A673 (cell line): Measurements from ENCODE around the gene NPSR1. TPM values are rescaled to one million over a fixed set of nuclear protein-coding genes. Genes with fewer than 3 reads are reported as not detected.

ENCODE experiments used
- BruUV-seq: library from RNA; stranded (reverse); fragments of 400-500 nt; replicated peaks from 2 replicates; lab custom pipeline; 2021; lab: Mats Ljungman, UMichigan
- CTCF ChIA-PET: fragments of 300-600 bp; sonication (Branson Sonifier 250); formaldehyde crosslinking; loops from one replicate; lab custom pipeline; 2022; ENCODE audit warnings: antibody characterized with exemption; lab: Charles Lee
- POLR2A ChIA-PET: fragments of 300-600 bp; sonication (Branson Sonifier 250); formaldehyde crosslinking; loops from one replicate; lab custom pipeline; 2022; ENCODE audit warnings: antibody characterized with exemption; ENCODE audit not compliant: low non-redundant PET; lab: Charles Lee
- DNase-seq: peaks from one replicate; pipeline ENCODE4 v3.0.0-alpha.2; 2015; ENCODE audit warnings: low spot score
- H3K27ac ChIP-seq: fragments of 200-600 bp; sonication (generic); 2 replicates; pipeline ENCODE4 v1.5.1; 2016; ENCODE audit warnings: mixed run types, low read depth, mild to moderate bottlenecking, mixed read lengths, antibody characterized with exemption, low read length; ENCODE audit not compliant: poor library complexity, severe bottlenecking
- H3K27me3 ChIP-seq: fragments of 200-600 bp; sonication (generic); replicated peaks from 2 replicates; pipeline ENCODE4 v1.6.1; 2017; ENCODE audit warnings: mixed run types, low read depth, mild to moderate bottlenecking, mixed read lengths, antibody characterized with exemption, low read length; ENCODE audit not compliant: insufficient read depth, poor library complexity
- H3K36me3 ChIP-seq: fragments of 200-600 bp; sonication (generic); 2 replicates; pipeline ENCODE4 v1.6.1; 2016; ENCODE audit warnings: mixed run types, mild to moderate bottlenecking, mixed read lengths, antibody characterized with exemption, low read length; ENCODE audit not compliant: insufficient read depth, poor library complexity, severe bottlenecking
- H3K4me1 ChIP-seq: fragments of 200-600 bp; sonication (generic); 2 replicates; pipeline ENCODE4 v1.6.1; 2017; ENCODE audit warnings: mixed run types, mild to moderate bottlenecking, mixed read lengths, antibody characterized with exemption, low read length; ENCODE audit not compliant: insufficient read depth, poor library complexity, severe bottlenecking
- H3K4me3 ChIP-seq: fragments of 200-600 bp; sonication (generic); 2 replicates; pipeline ENCODE4 v1.5.1; 2016; ENCODE audit warnings: low read depth, mixed run types, mild to moderate bottlenecking, mixed read lengths, low read length; ENCODE audit not compliant: poor library complexity, severe bottlenecking
- H3K9me3 ChIP-seq: fragments of 200-600 bp; sonication (generic); 2 replicates; pipeline ENCODE4 v1.6.1; 2016; ENCODE audit warnings: mixed run types, low read depth, mild to moderate bottlenecking, mixed read lengths, antibody characterized with exemption, low read length; ENCODE audit not compliant: poor library complexity, severe bottlenecking
- CTCF ChIP-seq: fragments of 300-800, 200-600 bp; sonication (generic); conservative IDR thresholded peaks from 2 replicates; pipeline ENCODE4 v1.5.1; 2017; ENCODE audit warnings: low read depth, mild to moderate bottlenecking, antibody characterized with exemption, low read length, moderate library complexity, mixed read lengths
- EZH2 ChIP-seq: fragments of 200-600 bp; sonication (generic); IDR thresholded peaks from 2 replicates; pipeline ENCODE4 v1.6.1; 2017; ENCODE audit warnings: borderline replicate concordance, low read depth, mild to moderate bottlenecking, mixed read lengths, antibody characterized with exemption, low read length; ENCODE audit not compliant: poor library complexity, severe bottlenecking
- intact Hi-C: fragments of 100-400 bp; cut with micrococcal nuclease; formaldehyde crosslinking; loops from one replicate; pipeline ENCODE4 v1.10.0; 2022; ENCODE audit not compliant: unreplicated experiment
- total RNA-seq: library from RNA; stranded (reverse); gene quantifications from 2 replicates; pipeline ENCODE4 v1.2.3, GENCODE V29; 2021

Gene NPSR1
- total RNA-seq, 1 experiment from 2014 or later = not detected

GRCh38 chr7:34838329-34838728, 180.3 kb downstream of the NPSR1 start:
- Histone ChIP-seq H3K27me3 (no peaks in the 10 kb centered on the region), H3K4me3 (no peak overlapping the region), H3K36me3 (no peaks in the 10 kb centered on the region), H3K9me3 (no peaks in the 10 kb centered on the region), H3K4me1 (peaks cover 12% of the 10 kb centered on the region), H3K27ac (no peak overlapping the region)
- CTCF ChIA-PET = no interaction called here
- intact Hi-C loops = no loop called here
- TF ChIP-seq EZH2 = no peak
- no peak for TF ChIP-seq CTCF
- POLR2A ChIA-PET = no interaction called here
- no TSS peak for BruUV-seq
- DNase-seq = no peak

GRCh38 chr7:34839645-34840044, 181.6 kb downstream of the NPSR1 start:
- Histone ChIP-seq H3K36me3 (no peaks in the 10 kb centered on the region), H3K9me3 (no peaks in the 10 kb centered on the region), H3K27ac (no peak overlapping the region), H3K4me1 (peaks cover 15% of the 10 kb centered on the region), H3K27me3 (no peaks in the 10 kb centered on the region), H3K4me3 (no peak overlapping the region)
- no peak for DNase-seq
- intact Hi-C loops = no loop called here
- TF ChIP-seq CTCF = no peak
- no peak for TF ChIP-seq EZH2
- CTCF ChIA-PET = no interaction called here
- POLR2A ChIA-PET = no interaction called here
- BruUV-seq = no TSS peak

- TF ChIP-seq EZH2 (no peak), CTCF (no peak)
- H3K27ac ChIP-seq = no peak overlapping the region
- H3K27me3 ChIP-seq = no peaks in the 10 kb centered on the region
- no peaks in the 10 kb centered on the region for H3K36me3 ChIP-seq
- CTCF ChIA-PET = no interaction called here
- no peak for DNase-seq
- H3K9me3 ChIP-seq = no peaks in the 10 kb centered on the region
- POLR2A ChIA-PET = no interaction called here
- H3K4me3 ChIP-seq = no peak overlapping the region
- no TSS peak for BruUV-seq
- intact Hi-C loops = no loop called here
- H3K4me1 ChIP-seq = peaks cover 22% of the 10 kb centered on the region
Measured at GRCh38 chr7:34840176-34840785, 182.3 kb downstream of the NPSR1 start.
